Loucy (cell line): ENCODE measurements around the gene ASPHD2.

Experiments used
- H2AFZ ChIP-seq: fragments of 200-600 bp; sonication (generic); 2 replicates; pipeline ENCODE4 v1.6.0; 2016; ENCODE audit warnings: antibody characterized with exemption, mild to moderate bottlenecking, low read length, moderate library complexity
- H3F3A ChIP-seq: fragments of 200-600 bp; 2 replicates; pipeline ENCODE4 v1.6.0; 2016; ENCODE audit warnings: antibody characterized with exemption, low read depth, mild to moderate bottlenecking
- H3K27me3 ChIP-seq: fragments of 200-600 bp; sonication (generic); 2 replicates; pipeline ENCODE4 v1.6.1; 2014; ENCODE audit warnings: low read length, mild to moderate bottlenecking; ENCODE audit not compliant: insufficient read depth, poor library complexity, severe bottlenecking
- H3K36me3 ChIP-seq: fragments of 200-600 bp; sonication (generic); 2 replicates; pipeline ENCODE4 v1.6.1; 2016; ENCODE audit warnings: low read length; ENCODE audit not compliant: insufficient read depth
- H3K4me1 ChIP-seq: fragments of 200-600 bp; sonication (generic); 2 replicates; pipeline ENCODE4 v1.5.1; 2014; ENCODE audit warnings: low read length, mild to moderate bottlenecking; ENCODE audit not compliant: insufficient read depth, poor library complexity, severe bottlenecking
- H3K4me2 ChIP-seq: fragments of 200-600 bp; sonication (generic); 2 replicates; pipeline ENCODE4 v1.6.0; 2014; ENCODE audit warnings: antibody characterized with exemption, low read length, low read depth, mild to moderate bottlenecking; ENCODE audit not compliant: poor library complexity, severe bottlenecking
- H3K4me3 ChIP-seq: fragments of 200-600 bp; sonication (generic); 2 replicates; pipeline ENCODE4 v1.5.1; 2014; ENCODE audit warnings: low read length, mild to moderate bottlenecking, mixed read lengths; ENCODE audit not compliant: poor library complexity, severe bottlenecking
- H3K79me2 ChIP-seq: fragments of 200-600 bp; sonication (generic); 2 replicates; pipeline ENCODE4 v1.6.1; 2014; ENCODE audit warnings: low read length; ENCODE audit not compliant: insufficient read depth
- H3K9ac ChIP-seq: fragments of 200-600 bp; sonication (generic); 2 replicates; pipeline ENCODE4 v1.6.0; 2014; ENCODE audit warnings: mild to moderate bottlenecking, low read depth, low read length, moderate library complexity; ENCODE audit not compliant: poor library complexity, severe bottlenecking
- H3K9me2 ChIP-seq: fragments of 200-600 bp; sonication (generic); replicated peaks from 2 replicates; pipeline ENCODE4 v1.6.1; 2016; ENCODE audit warnings: low read depth, low read length, mixed read lengths
- H3K9me3 ChIP-seq: fragments of 200-600 bp; sonication (generic); 2 replicates; pipeline ENCODE4 v1.6.1; 2014; ENCODE audit warnings: mild to moderate bottlenecking, antibody characterized with exemption, low read length, low read depth; ENCODE audit not compliant: insufficient read depth
- H4K20me1 ChIP-seq: fragments of 200-600 bp; sonication (generic); 2 replicates; pipeline ENCODE4 v1.6.0; 2014; ENCODE audit warnings: antibody characterized with exemption, low read length, mild to moderate bottlenecking; ENCODE audit not compliant: insufficient read depth, poor library complexity, severe bottlenecking
- EZH2phosphoT487 ChIP-seq: fragments of 200-600 bp; IDR thresholded peaks from 2 replicates; pipeline ENCODE4 v1.6.1; 2018; ENCODE audit warnings: antibody characterized with exemption, mild to moderate bottlenecking, moderate library complexity, borderline replicate concordance
- TF ChIP-seq, protein P1 (sequence below): fragments of 200-600 bp; sonication (generic); conservative IDR thresholded peaks from 2 replicates; pipeline ENCODE4 v1.5.1; 2014; ENCODE audit warnings: mild to moderate bottlenecking, antibody characterized with exemption, low read length

The ASPHD2 gene

DNA sequence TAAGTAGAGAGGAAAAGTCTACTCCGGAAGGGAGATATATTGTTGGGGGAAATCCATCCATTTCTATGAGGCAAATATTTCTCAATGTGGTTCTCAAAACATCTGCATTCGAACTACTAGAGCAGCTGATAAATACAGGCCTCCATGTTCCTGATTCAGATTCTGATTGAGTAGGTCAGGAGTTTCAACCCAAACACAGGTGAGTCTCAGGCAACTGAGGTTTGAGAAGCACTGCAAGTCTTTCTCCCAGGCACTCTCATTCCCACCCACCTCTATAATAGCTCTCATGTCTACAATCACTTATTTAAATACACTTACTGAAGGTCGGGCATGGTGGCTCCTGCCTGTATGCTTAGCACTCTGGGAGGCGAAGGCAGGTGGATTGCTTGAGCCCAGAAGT, 14.7 kb upstream of the ASPHD2 start:
- no peak overlapping the region for H3K4me2 ChIP-seq
- H3F3A ChIP-seq = no peaks in the 10 kb centered on the region

DNA sequence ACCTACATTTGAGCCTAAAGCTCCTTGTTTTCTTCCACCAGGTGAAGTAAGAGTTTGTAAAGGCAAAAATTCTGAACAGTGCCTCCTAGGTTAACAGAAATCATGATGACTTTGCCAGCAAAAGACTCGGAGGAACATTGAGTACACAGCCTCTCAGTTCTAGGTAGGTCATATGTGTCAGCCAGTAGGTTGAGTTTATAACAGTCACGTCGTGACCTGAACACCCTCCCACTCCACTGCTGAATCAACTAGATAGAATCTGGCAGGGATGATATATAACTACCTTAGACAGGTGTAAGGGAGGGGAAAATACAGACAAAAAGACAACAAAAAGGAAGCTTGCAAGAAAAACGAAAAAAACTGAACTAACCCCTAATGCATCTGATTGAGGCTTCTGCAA, 12.8 kb upstream of the ASPHD2 start:
- peaks cover 7% of the 10 kb centered on the region for H3K27me3 ChIP-seq
- no peaks in the 10 kb centered on the region for H3K36me3 ChIP-seq
- H3K4me3 ChIP-seq = no peak overlapping the region
- H2AFZ ChIP-seq = no peak overlapping the region
- H3K79me2 ChIP-seq = no peaks in the 10 kb centered on the region
- H4K20me1 ChIP-seq = no peaks in the 10 kb centered on the region
- no peaks in the 10 kb centered on the region for H3K4me1 ChIP-seq
- H3K9me2 ChIP-seq = no peaks in the 10 kb centered on the region
- no peaks in the 10 kb centered on the region for H3K9me3 ChIP-seq
- H3K4me2 ChIP-seq = no peak overlapping the region
- no peaks in the 10 kb centered on the region for H3F3A ChIP-seq
- no peak for TF ChIP-seq EZH2phosphoT487
- TF ChIP-seq, protein P1, sequence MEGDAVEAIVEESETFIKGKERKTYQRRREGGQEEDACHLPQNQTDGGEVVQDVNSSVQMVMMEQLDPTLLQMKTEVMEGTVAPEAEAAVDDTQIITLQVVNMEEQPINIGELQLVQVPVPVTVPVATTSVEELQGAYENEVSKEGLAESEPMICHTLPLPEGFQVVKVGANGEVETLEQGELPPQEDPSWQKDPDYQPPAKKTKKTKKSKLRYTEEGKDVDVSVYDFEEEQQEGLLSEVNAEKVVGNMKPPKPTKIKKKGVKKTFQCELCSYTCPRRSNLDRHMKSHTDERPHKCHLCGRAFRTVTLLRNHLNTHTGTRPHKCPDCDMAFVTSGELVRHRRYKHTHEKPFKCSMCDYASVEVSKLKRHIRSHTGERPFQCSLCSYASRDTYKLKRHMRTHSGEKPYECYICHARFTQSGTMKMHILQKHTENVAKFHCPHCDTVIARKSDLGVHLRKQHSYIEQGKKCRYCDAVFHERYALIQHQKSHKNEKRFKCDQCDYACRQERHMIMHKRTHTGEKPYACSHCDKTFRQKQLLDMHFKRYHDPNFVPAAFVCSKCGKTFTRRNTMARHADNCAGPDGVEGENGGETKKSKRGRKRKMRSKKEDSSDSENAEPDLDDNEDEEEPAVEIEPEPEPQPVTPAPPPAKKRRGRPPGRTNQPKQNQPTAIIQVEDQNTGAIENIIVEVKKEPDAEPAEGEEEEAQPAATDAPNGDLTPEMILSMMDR = no peak
- H3K9ac ChIP-seq = no peak overlapping the region

More for the DNA sequence above, 14.7 kb upstream of the ASPHD2 start:
- H3K9me3 ChIP-seq = no peaks in the 10 kb centered on the region
- H3K79me2 ChIP-seq = no peaks in the 10 kb centered on the region
- H4K20me1 ChIP-seq = no peaks in the 10 kb centered on the region
- H2AFZ ChIP-seq = no peak overlapping the region
- no peaks in the 10 kb centered on the region for H3K36me3 ChIP-seq
- H3K9ac ChIP-seq = no peak overlapping the region
- no peak for TF ChIP-seq EZH2phosphoT487
- TF ChIP-seq, protein P1 = no peak
- H3K4me1 ChIP-seq = no peaks in the 10 kb centered on the region
- no peak overlapping the region for H3K4me3 ChIP-seq
- peaks cover 16% of the 10 kb centered on the region for H3K27me3 ChIP-seq
- H3K9me2 ChIP-seq = no peaks in the 10 kb centered on the region

DNA sequence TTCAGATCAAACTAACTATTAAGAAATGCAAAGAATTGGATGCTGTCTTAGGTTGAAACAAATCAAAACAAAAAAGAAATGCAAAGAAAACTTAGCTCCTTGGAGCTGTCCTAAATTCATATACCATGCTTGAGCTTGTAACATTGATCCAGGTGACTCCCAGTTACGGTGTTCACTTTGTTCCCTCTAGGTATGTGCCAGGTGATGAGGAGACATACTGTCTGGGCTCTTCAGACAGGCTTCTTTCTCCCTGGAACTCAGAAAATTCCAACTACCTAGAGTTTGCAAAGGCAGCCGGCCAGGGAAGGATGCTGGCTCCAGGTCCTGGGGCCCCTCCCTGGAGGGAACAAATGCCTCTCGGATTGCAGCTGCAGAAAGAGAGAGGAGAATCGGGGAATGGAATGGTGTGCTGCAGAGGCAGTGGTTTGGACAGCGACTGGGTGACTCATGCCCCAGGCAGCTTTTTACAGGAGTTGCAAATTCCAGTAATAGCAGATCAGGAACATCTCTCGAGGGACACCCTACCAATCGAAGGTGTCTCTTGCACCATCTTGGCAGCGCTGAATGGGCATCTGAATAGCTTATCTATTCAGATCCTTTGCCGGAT, 12.3 kb upstream of the ASPHD2 start:
- TF ChIP-seq, protein P1 = no peak
- no peak for TF ChIP-seq EZH2phosphoT487
- no peaks in the 10 kb centered on the region for H3K79me2 ChIP-seq
- no peak overlapping the region for H3K4me3 ChIP-seq
- H3K4me2 ChIP-seq = no peak overlapping the region
- H4K20me1 ChIP-seq = no peaks in the 10 kb centered on the region
- no peak overlapping the region for H2AFZ ChIP-seq
- no peaks in the 10 kb centered on the region for H3K9me2 ChIP-seq
- no peaks in the 10 kb centered on the region for H3K9me3 ChIP-seq
- H3K9ac ChIP-seq = no peak overlapping the region
- peaks cover 3% of the 10 kb centered on the region for H3K27me3 ChIP-seq
- H3K36me3 ChIP-seq = no peaks in the 10 kb centered on the region
- no peaks in the 10 kb centered on the region for H3F3A ChIP-seq
- H3K4me1 ChIP-seq = no peaks in the 10 kb centered on the region
